Measurements from ENCODE around the gene EID2B. TPM values are rescaled to one million over a fixed set of nuclear protein-coding genes. Genes with fewer than 3 reads are reported as not detected.
A peak's percentile ranks its signal among the peaks of the same experiment; 100 is the strongest.

Gene EID2B
- total and polyA plus RNA-seq, 2 of the 13 experiments (the other 11 are each of a cell fraction or from before 2014, with no cell fraction given) = 2.5 to 3.7 TPM

GRCh38 chr19:39532233-39533002, at the start of gene EID2B (continued):
- TF ChIP-seq PAXIP1 (CRISPR knock-in tag; conservative IDR thresholded peaks at IDR 0.05) (no peak; the same call in 1 of the 2 replicates), ZNF414 (CRISPR knock-in tag; IDR thresholded peaks at IDR 0.05) (no peak), NR2F1 (CRISPR knock-in tag; IDR thresholded peaks at IDR 0.05) (no peak), ATM (IDR thresholded peaks at IDR 0.05; ENCODE audit: borderline replicate concordance) (no peak), TFAP4 (IDR thresholded peaks at IDR 0.05; ENCODE audit: borderline replicate concordance, low read depth) (no peak), ZNF468 (CRISPR knock-in tag; IDR thresholded peaks at IDR 0.05) (no peak), ZNF276 (CRISPR knock-in tag; IDR thresholded peaks at IDR 0.05; ENCODE audit: low read depth) (0 out of 2 replicates have a peak, but pooled peaks have one; percentile 41)

Data from HepG2 (cell line).